ENCODE data around the gene SLC24A3. TPM values are rescaled to one million over a fixed set of nuclear protein-coding genes. Genes with fewer than 3 reads are reported as not detected.

Gene SLC24A3
- total RNA-seq, 1 experiment from 2014 or later: not detected

GRCh38 chr20:19404826-19405225, 192.4 kb downstream of the SLC24A3 start:
- H3K79me2 ChIP-seq (ENCODE audit: low read depth): no peaks in the 10 kb centered on the region
- H3K36me3 ChIP-seq (ENCODE audit: low read depth): no peaks in the 10 kb centered on the region
- H3K9me3 ChIP-seq (ENCODE audit: insufficient read depth, low read depth): no peaks in the 10 kb centered on the region
- BruUV-seq (replicated peaks): no TSS peak
- H3K4me1 ChIP-seq (replicated peaks; ENCODE audit: insufficient read depth): no peaks in the 10 kb centered on the region
- ChIA-PET CTCF (no interaction called here), POLR2A (ENCODE audit: unreplicated experiment) (no interaction called here)
- H3K9me2 ChIP-seq (ENCODE audit: insufficient read depth): no peaks in the 10 kb centered on the region
- H3K27me3 ChIP-seq (ENCODE audit: insufficient read depth, low read depth): peaks cover 12% of the 10 kb centered on the region
- H3K4me3 ChIP-seq: no peak overlapping the region
- no peaks in the 10 kb centered on the region for H3F3A ChIP-seq (ENCODE audit: insufficient read depth, low read depth)
- TF ChIP-seq, protein P1, sequence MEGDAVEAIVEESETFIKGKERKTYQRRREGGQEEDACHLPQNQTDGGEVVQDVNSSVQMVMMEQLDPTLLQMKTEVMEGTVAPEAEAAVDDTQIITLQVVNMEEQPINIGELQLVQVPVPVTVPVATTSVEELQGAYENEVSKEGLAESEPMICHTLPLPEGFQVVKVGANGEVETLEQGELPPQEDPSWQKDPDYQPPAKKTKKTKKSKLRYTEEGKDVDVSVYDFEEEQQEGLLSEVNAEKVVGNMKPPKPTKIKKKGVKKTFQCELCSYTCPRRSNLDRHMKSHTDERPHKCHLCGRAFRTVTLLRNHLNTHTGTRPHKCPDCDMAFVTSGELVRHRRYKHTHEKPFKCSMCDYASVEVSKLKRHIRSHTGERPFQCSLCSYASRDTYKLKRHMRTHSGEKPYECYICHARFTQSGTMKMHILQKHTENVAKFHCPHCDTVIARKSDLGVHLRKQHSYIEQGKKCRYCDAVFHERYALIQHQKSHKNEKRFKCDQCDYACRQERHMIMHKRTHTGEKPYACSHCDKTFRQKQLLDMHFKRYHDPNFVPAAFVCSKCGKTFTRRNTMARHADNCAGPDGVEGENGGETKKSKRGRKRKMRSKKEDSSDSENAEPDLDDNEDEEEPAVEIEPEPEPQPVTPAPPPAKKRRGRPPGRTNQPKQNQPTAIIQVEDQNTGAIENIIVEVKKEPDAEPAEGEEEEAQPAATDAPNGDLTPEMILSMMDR (conservative IDR thresholded peaks at IDR 0.05): no peak
- no peak for TF ChIP-seq EZH2 (IDR thresholded peaks at IDR 0.05; ENCODE audit: low read depth)
- DNase-seq: no peak
- H2AFZ ChIP-seq: no peak overlapping the region
- no peak overlapping the region for H3K27ac ChIP-seq
- no peak overlapping the region for H3K4me2 ChIP-seq
- H4K20me1 ChIP-seq (ENCODE audit: insufficient read depth): no peaks in the 10 kb centered on the region
- intact Hi-C loops (cut with micrococcal nuclease; ENCODE audit: unreplicated experiment): no loop called here

DNA sequence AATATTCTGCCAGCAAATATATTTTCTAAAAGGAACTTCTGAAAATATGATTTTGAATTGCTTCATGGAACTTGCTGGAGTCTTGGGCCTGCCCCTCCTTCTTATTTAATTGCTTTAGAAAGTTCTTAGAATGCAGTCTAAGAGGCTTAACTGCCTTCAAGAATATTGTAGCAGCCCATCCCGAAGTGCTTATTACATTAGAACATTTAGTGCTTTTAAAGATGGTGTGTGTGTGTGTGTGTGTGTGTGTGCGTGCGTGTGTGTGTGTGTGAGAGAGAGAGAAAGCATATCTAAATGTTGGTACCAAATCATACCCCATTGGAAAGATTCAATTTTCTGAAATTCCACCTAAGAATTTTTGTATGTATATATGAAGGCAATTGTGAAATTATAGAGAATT, 193.5 kb downstream of the SLC24A3 start:
- ChIA-PET CTCF (no interaction called here), POLR2A (ENCODE audit: unreplicated experiment) (no interaction called here)
- no peaks in the 10 kb centered on the region for H3K36me3 ChIP-seq (ENCODE audit: low read depth)
- no peak for TF ChIP-seq EZH2 (IDR thresholded peaks at IDR 0.05; ENCODE audit: low read depth)
- TF ChIP-seq, protein P1 (conservative IDR thresholded peaks at IDR 0.05): no peak
- H3K4me3 ChIP-seq: no peak overlapping the region
- H3K9me2 ChIP-seq (ENCODE audit: insufficient read depth): no peaks in the 10 kb centered on the region
- H3K9me3 ChIP-seq (ENCODE audit: insufficient read depth, low read depth): no peaks in the 10 kb centered on the region
- no TSS peak for BruUV-seq (replicated peaks)
- no peak for DNase-seq
- H4K20me1 ChIP-seq (ENCODE audit: insufficient read depth): no peaks in the 10 kb centered on the region
- no peaks in the 10 kb centered on the region for H3F3A ChIP-seq (ENCODE audit: insufficient read depth, low read depth)
- H3K4me2 ChIP-seq: no peak overlapping the region
- H3K27me3 ChIP-seq (ENCODE audit: insufficient read depth, low read depth): peaks cover 20% of the 10 kb centered on the region
- intact Hi-C loops (cut with micrococcal nuclease; ENCODE audit: unreplicated experiment): no loop called here
- H2AFZ ChIP-seq: no peak overlapping the region
- H3K79me2 ChIP-seq (ENCODE audit: low read depth): no peaks in the 10 kb centered on the region
- no peak overlapping the region for H3K27ac ChIP-seq
- H3K4me1 ChIP-seq (replicated peaks; ENCODE audit: insufficient read depth): no peaks in the 10 kb centered on the region

GRCh38 chr20:19406381-19406780, 193.9 kb downstream of the SLC24A3 start:
- CTCF ChIA-PET: no interaction called here
- Histone ChIP-seq H3K4me3 (no peak overlapping the region), H2AFZ (no peak overlapping the region), H3F3A (ENCODE audit: insufficient read depth, low read depth) (no peaks in the 10 kb centered on the region), H3K27me3 (ENCODE audit: insufficient read depth, low read depth) (peaks cover 24% of the 10 kb centered on the region), H3K27ac (no peak overlapping the region), H3K36me3 (ENCODE audit: low read depth) (no peaks in the 10 kb centered on the region), H3K4me2 (no peak overlapping the region), H3K9me2 (ENCODE audit: insufficient read depth) (no peaks in the 10 kb centered on the region), H4K20me1 (ENCODE audit: insufficient read depth) (no peaks in the 10 kb centered on the region), H3K9me3 (ENCODE audit: insufficient read depth, low read depth) (no peaks in the 10 kb centered on the region), H3K79me2 (ENCODE audit: low read depth) (no peaks in the 10 kb centered on the region), H3K4me1 (replicated peaks; ENCODE audit: insufficient read depth) (no peaks in the 10 kb centered on the region)
- POLR2A ChIA-PET (ENCODE audit: unreplicated experiment): no interaction called here
- TF ChIP-seq EZH2 (IDR thresholded peaks at IDR 0.05; ENCODE audit: low read depth): no peak
- TF ChIP-seq, protein P1 (conservative IDR thresholded peaks at IDR 0.05): no peak
- intact Hi-C loops (cut with micrococcal nuclease; ENCODE audit: unreplicated experiment): no loop called here
- no TSS peak for BruUV-seq (replicated peaks)
- no peak for DNase-seq

Measured in PC-9 (cell line).